ENCODE results near the gene FRMPD1.

FRMPD1 gene

GRCh38 chr9:37683531-37684371, 33.0 kb downstream of the FRMPD1 start:
- Histone ChIP-seq H3K18ac (ENCODE audit: low read length) (no peak overlapping the region), H3K9me3 (replicated peaks in 1 of 2; ENCODE audit: control insufficient read depth in 2 of 2, insufficient read depth in 1 of 2, low read depth in 1 of 2, low read length in 2 of 2) (peaks cover 0 to 1% of the 10 kb centered on the region in 2 donors), H3K23ac (ENCODE audit: low read depth, low read length, poor library complexity) (no peak overlapping the region), H3K36me3 (replicated peaks in 1 of 2; ENCODE audit: control insufficient read depth in 2 of 2, insufficient read depth in 2 of 2, low read length in 2 of 2) (no peaks in the 10 kb centered on the region), H2AFZ (ENCODE audit: low read length) (no peak overlapping the region), H3K27ac (replicated peaks; ENCODE audit: low read length) (no peak overlapping the region), H3K4me3 (ENCODE audit: low read length in 2 of 2) (no peak overlapping the region), H3K4me1 (ENCODE audit: control insufficient read depth in 2 of 2, insufficient read depth in 1 of 2, low read depth in 1 of 2, low read length in 2 of 2) (no peaks in the 10 kb centered on the region), H2BK5ac (ENCODE audit: low read length) (no peak overlapping the region), H3K27me3 (ENCODE audit: control insufficient read depth in 3 of 3, insufficient read depth in 3 of 3, low read depth in 1 of 3, low read length in 3 of 3) (peaks cover 0 to 30% (median 0%) of the 10 kb centered on the region in 3 experiments), H3K14ac (ENCODE audit: low read length) (no peak overlapping the region), H3K4ac (ENCODE audit: low read length) (no peak overlapping the region), H3K9ac (ENCODE audit: low read depth, low read length, poor library complexity) (no peak overlapping the region), H3K4me2 (ENCODE audit: insufficient read depth, low read length, poor library complexity, severe bottlenecking) (no peak overlapping the region), H2BK12ac (ENCODE audit: low read length) (no peak overlapping the region), H2AK5ac (ENCODE audit: low read depth, low read length) (no peak overlapping the region), H2BK15ac (ENCODE audit: low read length) (no peak overlapping the region), H4K91ac (ENCODE audit: low read depth, low read length, poor library complexity) (no peak overlapping the region), H3K79me1 (ENCODE audit: low read depth, low read length) (no peaks in the 10 kb centered on the region), H4K8ac (ENCODE audit: low read depth, low read length) (no peak overlapping the region), H2BK120ac (ENCODE audit: low read depth, low read length) (no peak overlapping the region)
- no peak for DNase-seq (ENCODE audit: low spot score)
- WGBS, 2 donors (ENCODE audit: extremely low coverage in 2 of 2, insufficient read length in 2 of 2, insufficient replicate concordance in 1 of 2): no CpG with 5 or more reads among the region's 10 CpGs

- H3K36me3 ChIP-seq (replicated peaks in 1 of 2; ENCODE audit: control insufficient read depth in 2 of 2, insufficient read depth in 2 of 2, low read length in 2 of 2): no peaks in the 10 kb centered on the region
- no peak for DNase-seq (ENCODE audit: low spot score)
- H2BK120ac ChIP-seq (ENCODE audit: low read depth, low read length): no peak overlapping the region
- H3K9ac ChIP-seq (ENCODE audit: low read depth, low read length, poor library complexity): no peak overlapping the region
- H3K4ac ChIP-seq (ENCODE audit: low read length): no peak overlapping the region
- H3K4me1 ChIP-seq (ENCODE audit: control insufficient read depth in 2 of 2, insufficient read depth in 1 of 2, low read depth in 1 of 2, low read length in 2 of 2): no peaks in the 10 kb centered on the region
- no peak overlapping the region for H3K18ac ChIP-seq (ENCODE audit: low read length)
- no peak overlapping the region for H2BK15ac ChIP-seq (ENCODE audit: low read length)
- H2AFZ ChIP-seq (ENCODE audit: low read length): no peak overlapping the region
- H2BK5ac ChIP-seq (ENCODE audit: low read length): no peak overlapping the region
- no peak overlapping the region for H3K4me2 ChIP-seq (ENCODE audit: insufficient read depth, low read length, poor library complexity, severe bottlenecking)
- H3K14ac ChIP-seq (ENCODE audit: low read length): no peak overlapping the region
- H2AK5ac ChIP-seq (ENCODE audit: low read depth, low read length): no peak overlapping the region
- H3K27me3 ChIP-seq (ENCODE audit: control insufficient read depth in 3 of 3, insufficient read depth in 3 of 3, low read depth in 1 of 3, low read length in 3 of 3): peaks cover 0 to 37% (median 0%) of the 10 kb centered on the region in 3 experiments
- H3K79me1 ChIP-seq (ENCODE audit: low read depth, low read length): no peaks in the 10 kb centered on the region
- H3K27ac ChIP-seq (replicated peaks; ENCODE audit: low read length): no peak overlapping the region
- H2BK12ac ChIP-seq (ENCODE audit: low read length): no peak overlapping the region
- no peak overlapping the region for H4K8ac ChIP-seq (ENCODE audit: low read depth, low read length)
- H3K4me3 ChIP-seq (ENCODE audit: low read length in 2 of 2): no peak overlapping the region
- no CpG with 5 or more reads among the region's 11 CpGs for whole genome bisulfite sequencing, 2 donors (ENCODE audit: extremely low coverage in 2 of 2, insufficient read length in 2 of 2, insufficient replicate concordance in 1 of 2)
- no peak overlapping the region for H4K91ac ChIP-seq (ENCODE audit: low read depth, low read length, poor library complexity)
- H3K23ac ChIP-seq (ENCODE audit: low read depth, low read length, poor library complexity): no peak overlapping the region
- H3K9me3 ChIP-seq (replicated peaks in 1 of 2; ENCODE audit: control insufficient read depth in 2 of 2, insufficient read depth in 1 of 2, low read depth in 1 of 2, low read length in 2 of 2): peaks cover 0 to 2% of the 10 kb centered on the region in 2 donors
Observed at GRCh38 chr9:37692622-37693221, 42.0 kb downstream of the FRMPD1 start.

- no peak overlapping the region for H3K4me3 ChIP-seq (ENCODE audit: low read length in 2 of 2)
- WGBS, 2 donors (ENCODE audit: extremely low coverage in 2 of 2, insufficient read length in 2 of 2, insufficient replicate concordance in 1 of 2): no CpG with 5 or more reads among the region's 4 CpGs
- no peak overlapping the region for H3K14ac ChIP-seq (ENCODE audit: low read length)
Observed at GRCh38 chr9:37693260-37693659, 42.5 kb downstream of the FRMPD1 start.

GRCh38 chr9:37694355-37694754, 43.6 kb downstream of the FRMPD1 start:
- Histone ChIP-seq H2AK5ac (ENCODE audit: low read depth, low read length) (no peak overlapping the region), H3K27me3 (ENCODE audit: control insufficient read depth in 3 of 3, insufficient read depth in 3 of 3, low read depth in 1 of 3, low read length in 3 of 3) (peaks cover 0 to 32% (median 0%) of the 10 kb centered on the region in 3 experiments), H3K14ac (ENCODE audit: low read length) (no peak overlapping the region), H2AFZ (ENCODE audit: low read length) (no peak overlapping the region), H3K18ac (ENCODE audit: low read length) (no peak overlapping the region), H3K9me3 (replicated peaks in 1 of 2; ENCODE audit: control insufficient read depth in 2 of 2, insufficient read depth in 1 of 2, low read depth in 1 of 2, low read length in 2 of 2) (peaks cover 0 to 2% of the 10 kb centered on the region in 2 donors), H2BK120ac (ENCODE audit: low read depth, low read length) (no peak overlapping the region), H3K27ac (replicated peaks; ENCODE audit: low read length) (no peak overlapping the region), H3K4me2 (ENCODE audit: insufficient read depth, low read length, poor library complexity, severe bottlenecking) (no peak overlapping the region), H4K8ac (ENCODE audit: low read depth, low read length) (no peak overlapping the region), H3K36me3 (replicated peaks in 1 of 2; ENCODE audit: control insufficient read depth in 2 of 2, insufficient read depth in 2 of 2, low read length in 2 of 2) (no peaks in the 10 kb centered on the region), H3K9ac (ENCODE audit: low read depth, low read length, poor library complexity) (no peak overlapping the region), H3K4me1 (ENCODE audit: control insufficient read depth in 2 of 2, insufficient read depth in 1 of 2, low read depth in 1 of 2, low read length in 2 of 2) (no peaks in the 10 kb centered on the region), H3K4me3 (ENCODE audit: low read length in 2 of 2) (no peak overlapping the region), H3K4ac (ENCODE audit: low read length) (no peak overlapping the region), H3K23ac (ENCODE audit: low read depth, low read length, poor library complexity) (no peak overlapping the region), H3K79me1 (ENCODE audit: low read depth, low read length) (no peaks in the 10 kb centered on the region), H2BK15ac (ENCODE audit: low read length) (no peak overlapping the region), H2BK12ac (ENCODE audit: low read length) (no peak overlapping the region), H4K91ac (ENCODE audit: low read depth, low read length, poor library complexity) (no peak overlapping the region), H2BK5ac (ENCODE audit: low read length) (no peak overlapping the region)
- no peak for DNase-seq (ENCODE audit: low spot score)
- WGBS, 2 donors (ENCODE audit: extremely low coverage in 2 of 2, insufficient read length in 2 of 2, insufficient replicate concordance in 1 of 2): no CpG with 5 or more reads among the region's 5 CpGs

More at GRCh38 chr9:37693260-37693659, 42.5 kb downstream of the FRMPD1 start:
- peaks cover 0 to 37% (median 0%) of the 10 kb centered on the region in 3 experiments for H3K27me3 ChIP-seq (ENCODE audit: control insufficient read depth in 3 of 3, insufficient read depth in 3 of 3, low read depth in 1 of 3, low read length in 3 of 3)
- no peak overlapping the region for H2BK12ac ChIP-seq (ENCODE audit: low read length)
- no peak overlapping the region for H3K4ac ChIP-seq (ENCODE audit: low read length)
- H2BK15ac ChIP-seq (ENCODE audit: low read length): no peak overlapping the region
- no peak overlapping the region for H3K9ac ChIP-seq (ENCODE audit: low read depth, low read length, poor library complexity)
- no peak overlapping the region for H3K18ac ChIP-seq (ENCODE audit: low read length)
- H3K9me3 ChIP-seq (replicated peaks in 1 of 2; ENCODE audit: control insufficient read depth in 2 of 2, insufficient read depth in 1 of 2, low read depth in 1 of 2, low read length in 2 of 2): peaks cover 0 to 2% of the 10 kb centered on the region in 2 donors
- H3K4me2 ChIP-seq (ENCODE audit: insufficient read depth, low read length, poor library complexity, severe bottlenecking): no peak overlapping the region
- H2BK5ac ChIP-seq (ENCODE audit: low read length): no peak overlapping the region
- no peaks in the 10 kb centered on the region for H3K79me1 ChIP-seq (ENCODE audit: low read depth, low read length)
- H2AK5ac ChIP-seq (ENCODE audit: low read depth, low read length): no peak overlapping the region
- H4K91ac ChIP-seq (ENCODE audit: low read depth, low read length, poor library complexity): no peak overlapping the region
- no peaks in the 10 kb centered on the region for H3K36me3 ChIP-seq (replicated peaks in 1 of 2; ENCODE audit: control insufficient read depth in 2 of 2, insufficient read depth in 2 of 2, low read length in 2 of 2)
- H3K23ac ChIP-seq (ENCODE audit: low read depth, low read length, poor library complexity): no peak overlapping the region
- DNase-seq (ENCODE audit: low spot score): no peak
- no peak overlapping the region for H3K27ac ChIP-seq (replicated peaks; ENCODE audit: low read length)
- H3K4me1 ChIP-seq (ENCODE audit: control insufficient read depth in 2 of 2, insufficient read depth in 1 of 2, low read depth in 1 of 2, low read length in 2 of 2): no peaks in the 10 kb centered on the region
- no peak overlapping the region for H2BK120ac ChIP-seq (ENCODE audit: low read depth, low read length)
- H4K8ac ChIP-seq (ENCODE audit: low read depth, low read length): no peak overlapping the region
- H2AFZ ChIP-seq (ENCODE audit: low read length): no peak overlapping the region

Measured in neuronal stem cell (in vitro differentiated cells).